Effector CD8-positive, alpha-beta T cell (primary cell): ENCODE results near the gene RHBDD2.
"Not testable (repeated sequence)": the region's sequence is repeated elsewhere in the genome, so short reads cannot be mapped to it uniquely, and the experiment has no call there.

Experiments
- DNase-seq: peaks from one replicate; lab custom pipeline; 2025; lab: John Stamatoyannopoulos, UW

RHBDD2 gene

DNA sequence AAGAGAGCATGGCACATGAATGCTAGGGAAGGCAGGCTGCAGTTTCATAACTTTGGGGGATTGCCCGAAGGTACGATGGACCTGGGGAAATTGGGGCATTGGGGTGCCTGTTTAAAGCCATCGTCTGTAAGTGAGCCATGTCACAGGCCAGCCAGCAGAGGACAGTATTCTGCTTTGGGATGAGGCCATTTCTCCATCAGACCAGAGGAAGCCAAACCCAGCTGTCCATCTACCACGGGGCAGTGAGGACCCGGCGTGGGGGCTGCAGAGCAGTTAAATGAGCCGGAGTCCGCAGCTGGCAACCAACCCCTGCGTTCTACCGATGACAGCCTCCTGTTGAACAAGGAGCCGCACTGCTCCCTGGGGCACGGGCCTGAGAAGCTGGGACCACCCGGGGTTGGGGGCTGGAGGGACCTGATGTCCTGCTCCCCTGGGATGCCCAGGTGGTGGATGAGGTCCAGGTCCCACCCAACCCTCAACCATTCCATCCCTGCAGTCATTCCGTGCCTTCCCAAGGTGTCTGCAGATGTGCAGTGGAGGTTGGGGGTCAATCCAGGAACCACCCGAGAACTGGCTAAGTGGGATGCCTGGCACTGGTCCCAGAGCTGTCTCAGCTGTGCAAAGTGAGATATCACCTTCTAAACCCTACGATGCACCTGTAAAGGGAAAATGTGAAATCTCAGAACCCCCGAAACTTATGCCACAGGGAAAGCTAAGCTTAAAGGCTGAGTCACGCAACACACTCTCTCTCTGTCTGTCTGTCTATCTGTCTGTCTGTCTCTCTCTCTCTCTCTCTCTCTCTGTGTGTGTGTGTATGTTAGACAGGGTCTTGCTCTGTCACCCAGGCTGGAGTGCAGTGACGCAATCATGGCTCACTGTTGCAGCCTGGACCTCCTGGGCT, 12.1 kb upstream of the RHBDD2 start:
- peak; percentile 7 for DNase-seq

DNA sequence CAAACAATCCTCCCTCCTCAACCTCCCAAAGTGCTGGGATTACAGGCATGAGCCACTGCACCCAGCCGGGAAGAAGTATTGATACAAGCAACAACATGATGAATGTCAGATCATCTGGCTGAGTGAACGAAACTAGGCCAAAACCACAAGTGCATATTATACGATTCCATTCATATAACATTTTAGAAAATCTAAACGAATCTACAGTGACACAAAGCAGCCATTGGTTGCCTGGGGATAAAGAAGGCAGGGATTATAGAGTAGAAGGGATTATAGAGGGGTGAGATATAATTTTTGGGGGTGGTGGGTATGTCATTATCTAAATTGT, 11.5 kb upstream of the RHBDD2 start:
- no peak for DNase-seq

DNA sequence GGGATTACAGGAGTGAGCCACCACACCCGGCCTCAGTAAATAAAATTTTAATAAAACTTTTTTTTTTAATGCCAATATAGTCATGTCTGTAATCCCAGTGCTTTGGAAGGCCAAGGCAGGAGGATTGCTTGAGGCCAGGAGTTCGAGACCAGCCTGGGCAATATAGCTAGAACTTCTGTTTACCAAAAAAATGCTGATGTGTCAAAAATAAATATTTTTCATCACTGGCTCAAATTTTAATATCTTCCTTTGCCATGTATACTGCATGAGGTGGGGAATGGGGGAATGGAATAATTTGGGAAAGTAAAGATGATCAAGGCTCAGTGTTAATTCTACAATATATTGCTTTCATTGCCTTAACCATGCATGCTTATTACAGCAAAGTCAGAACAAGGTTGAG, 10.7 kb upstream of the RHBDD2 start:
- no peak for DNase-seq

DNA sequence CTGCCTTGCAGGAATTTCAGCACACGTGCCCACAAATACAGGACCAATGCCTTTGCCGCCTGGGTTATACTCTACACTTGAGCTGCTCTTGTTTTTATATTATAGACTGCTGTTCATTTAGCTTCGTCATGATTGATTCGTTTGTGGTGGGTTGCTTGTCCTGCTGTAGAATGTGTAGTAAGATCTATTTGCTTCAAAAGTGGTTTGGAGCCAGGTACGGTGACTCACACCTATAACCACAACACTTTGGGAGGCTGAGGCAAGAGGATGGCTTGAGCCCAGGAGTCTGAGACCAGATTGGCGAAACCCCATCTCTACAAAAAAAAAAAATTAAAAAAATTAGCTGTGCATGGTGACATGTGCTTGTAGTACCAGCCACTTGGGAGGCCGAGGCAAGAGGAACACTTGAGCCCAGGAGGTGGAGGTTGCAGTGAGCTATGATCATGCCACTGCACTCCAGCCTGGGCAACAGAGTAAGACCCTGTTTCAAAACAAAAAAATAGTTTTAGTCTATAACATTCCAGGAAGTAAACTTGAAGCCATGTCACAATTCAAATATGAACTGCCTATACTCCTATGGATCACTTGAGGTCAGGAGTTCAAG, 9.0 kb upstream of the RHBDD2 start:
- no peak for DNase-seq

DNA sequence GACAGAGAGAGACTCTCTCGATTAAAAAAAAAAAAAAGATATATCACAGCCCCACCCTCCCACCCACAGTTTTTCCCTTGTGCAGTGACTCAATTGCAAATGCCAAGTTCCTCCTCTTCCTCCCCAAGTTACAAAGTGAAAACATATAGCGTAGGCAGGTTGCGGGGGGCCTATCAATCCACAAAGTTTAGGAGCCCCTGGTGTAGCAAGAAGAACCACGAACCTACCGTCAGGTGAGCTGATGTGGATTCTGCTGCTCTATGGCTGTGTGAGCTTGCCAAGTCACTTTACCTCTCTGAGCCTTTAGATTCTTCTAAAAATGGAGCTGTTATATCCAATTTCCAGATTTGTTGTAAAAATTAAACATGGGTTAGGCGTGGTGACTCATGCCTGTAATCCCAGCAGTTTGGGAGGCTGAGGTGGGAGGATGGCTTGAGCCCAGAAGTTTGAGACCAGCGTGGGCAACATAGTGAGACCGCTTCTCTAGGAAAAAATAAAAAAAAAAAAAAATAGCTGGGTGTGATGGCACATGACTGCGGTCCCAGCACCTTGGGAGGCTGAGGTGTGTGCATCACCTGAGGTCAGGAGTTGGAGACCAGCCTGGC, 8.2 kb upstream of the RHBDD2 start:
- no peak for DNase-seq

DNA sequence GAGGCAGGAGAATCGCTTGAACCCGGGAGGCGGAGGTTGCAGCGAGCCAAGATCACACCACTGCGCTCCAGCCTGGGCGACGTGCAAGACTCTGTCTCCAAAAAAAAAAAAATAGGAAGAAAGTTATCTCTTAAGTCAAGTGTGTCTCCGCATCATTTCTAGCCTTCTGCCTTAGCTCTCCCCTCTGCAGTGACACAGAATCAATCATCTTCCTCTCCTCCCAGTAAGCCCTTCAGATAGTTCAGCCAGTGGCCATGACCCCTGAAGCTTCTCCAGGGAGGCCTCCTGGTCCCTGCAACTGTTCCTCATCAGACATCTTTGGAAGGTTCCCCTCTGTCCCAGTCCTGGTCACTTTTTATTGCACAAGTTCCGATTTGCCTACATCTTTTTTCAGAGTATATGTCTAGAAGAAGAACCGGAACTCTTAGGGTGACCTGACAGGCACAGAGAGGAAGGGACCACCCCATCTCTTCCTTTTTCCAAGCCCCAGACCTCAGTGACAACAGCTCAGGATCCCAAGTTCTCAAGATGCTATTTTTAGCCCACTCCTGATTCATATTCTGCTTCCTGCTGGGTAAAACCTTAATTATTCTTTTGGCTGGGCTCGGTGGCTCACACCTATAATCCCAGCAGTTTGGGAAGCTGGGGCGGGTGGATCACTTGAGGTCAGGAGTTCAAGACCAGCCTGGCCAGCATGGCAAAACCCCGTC, 6.6 kb upstream of the RHBDD2 start:
- DNase-seq: no peak

DNA sequence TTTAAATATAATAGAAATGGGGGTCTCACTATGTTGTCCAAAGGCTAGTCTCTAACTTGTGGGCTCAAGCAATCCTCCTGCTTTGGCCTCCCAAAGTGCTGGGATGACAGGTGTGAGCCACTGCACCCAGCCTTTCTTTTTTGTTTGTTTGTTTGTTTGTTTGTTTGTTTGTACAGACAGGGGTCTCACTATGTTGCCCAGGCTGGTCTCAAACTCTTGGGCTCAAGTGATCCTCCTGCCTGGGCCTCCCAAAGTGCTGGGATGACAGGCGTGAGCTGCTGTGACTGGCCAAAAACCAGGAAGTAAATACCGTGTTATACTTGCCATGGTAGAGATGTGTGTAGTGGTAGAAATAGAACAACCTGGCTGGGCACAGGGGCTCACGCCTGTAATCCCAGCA, 4.7 kb upstream of the RHBDD2 start:
- not testable (repeated sequence) for DNase-seq

DNA sequence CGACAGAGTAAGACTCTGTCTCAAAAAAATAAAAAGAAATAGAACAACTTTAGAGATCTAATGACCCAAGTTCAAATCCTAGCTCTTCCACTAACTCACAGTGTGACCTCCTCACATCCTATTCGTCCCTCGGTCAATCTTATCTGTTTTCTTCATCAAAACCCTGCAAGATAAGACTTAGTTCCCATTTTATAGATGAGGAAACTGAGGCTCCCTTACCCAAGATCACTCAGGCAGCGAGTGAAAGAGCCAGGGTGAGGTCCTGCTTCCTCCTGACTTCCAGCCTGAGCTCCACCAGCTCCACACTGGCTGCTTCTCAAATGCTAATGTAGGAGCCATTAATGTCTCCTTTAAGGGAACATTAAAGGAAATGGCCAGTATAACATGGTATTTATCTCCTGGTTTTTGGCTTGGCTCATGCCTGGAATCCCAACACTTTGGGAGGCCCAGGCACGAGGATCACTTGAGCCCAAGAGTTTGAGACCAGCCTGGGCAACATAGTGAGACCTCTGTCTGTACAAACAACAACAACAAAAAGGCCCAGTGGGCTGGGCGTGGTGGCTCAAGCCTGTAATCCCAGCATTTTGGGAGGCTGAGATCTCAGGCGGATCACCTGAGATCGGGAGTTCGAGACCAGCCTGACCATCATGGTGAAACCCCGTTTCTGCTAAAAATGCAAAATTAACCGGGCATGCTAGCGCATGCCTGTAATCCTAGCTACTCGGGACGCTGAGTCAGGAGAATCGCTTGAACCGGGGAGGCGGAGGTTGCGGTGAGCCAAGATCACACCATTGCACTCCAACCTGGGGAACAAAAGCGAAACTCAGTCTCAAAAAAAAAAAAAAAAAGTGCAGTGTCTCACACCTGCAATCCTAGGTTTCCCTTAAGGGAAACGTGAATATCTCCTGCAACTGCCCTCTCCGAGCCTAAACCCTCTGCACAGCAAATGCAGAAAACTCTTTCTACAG, 3.4 kb upstream of the RHBDD2 start:
- DNase-seq: no peak

DNA sequence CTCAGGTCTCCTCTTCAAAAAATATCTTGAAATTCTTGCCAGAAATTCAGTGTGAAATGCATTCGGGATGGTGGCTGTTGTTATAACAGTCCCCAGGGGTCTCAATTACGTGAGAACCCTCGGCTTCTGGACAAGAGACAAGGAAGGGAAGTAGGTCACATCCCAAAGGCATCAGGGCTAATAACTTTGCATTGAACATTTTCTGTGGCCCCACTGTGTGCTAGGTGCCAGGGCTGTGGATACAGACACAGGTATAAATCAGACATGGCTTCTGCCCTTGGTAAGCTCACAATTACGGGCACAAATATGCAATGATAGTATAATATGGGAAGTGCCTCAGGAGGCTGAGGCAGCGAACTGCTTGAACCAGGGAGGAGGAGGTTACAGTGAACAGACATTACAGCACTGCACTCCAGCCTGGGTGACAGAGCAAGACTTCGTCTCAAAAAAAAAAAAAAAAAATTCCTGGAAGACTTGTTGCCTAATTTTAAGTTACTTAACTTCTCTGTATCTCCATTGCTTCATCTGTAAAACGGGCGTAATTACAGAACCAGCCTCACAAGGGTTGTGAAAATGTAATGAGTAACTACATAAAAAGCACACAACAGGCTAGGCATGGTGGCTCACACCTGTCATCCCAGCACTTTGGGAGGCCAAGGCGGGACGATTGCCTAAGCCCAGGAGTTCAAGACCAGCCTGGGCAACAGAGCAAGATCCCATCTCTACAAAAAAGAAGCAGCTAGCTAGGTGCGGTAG, 2.5 kb upstream of the RHBDD2 start:
- no peak for DNase-seq

DNA sequence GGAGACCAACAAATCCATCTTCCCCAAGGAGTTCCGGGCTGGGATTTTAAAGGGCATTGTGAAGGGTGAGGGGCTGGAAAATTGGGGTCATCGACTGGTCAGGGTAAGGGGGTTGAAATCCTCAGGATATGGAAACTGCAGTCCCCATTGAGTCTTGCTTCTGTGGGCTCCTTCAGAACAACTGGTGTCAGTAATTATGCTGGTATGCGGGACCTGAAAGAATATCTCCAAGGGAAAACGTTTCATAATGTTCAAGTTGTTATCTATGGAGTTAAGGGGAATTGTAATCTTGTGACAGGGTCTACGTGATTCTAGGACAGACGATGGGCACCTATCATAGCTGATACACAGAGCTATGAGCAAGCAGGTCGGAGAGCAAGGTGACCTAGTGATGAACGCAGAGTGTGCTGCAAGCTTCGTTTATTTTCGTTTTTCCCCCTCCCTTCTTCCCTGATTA, 494 bp upstream of the RHBDD2 start:
- no peak for DNase-seq

DNA sequence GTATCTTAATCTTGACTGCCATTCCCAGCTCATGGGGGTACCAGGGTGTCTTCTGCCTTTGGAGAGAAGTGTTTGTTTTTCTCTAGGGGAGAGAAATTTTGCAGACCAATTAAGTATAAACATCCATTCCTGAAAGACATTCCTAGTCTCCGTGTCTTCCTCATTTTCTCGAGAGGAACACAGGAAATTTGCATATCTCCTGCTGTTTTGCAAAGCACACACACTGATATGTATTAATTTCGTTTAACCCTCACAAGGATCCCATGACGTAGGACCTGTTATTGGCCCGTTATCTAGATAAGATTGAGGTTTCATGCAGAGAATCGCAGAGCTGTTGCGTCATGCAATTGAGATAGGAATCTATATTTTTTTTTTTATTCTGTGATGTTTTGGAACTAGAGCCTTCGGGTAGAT, 944 bp downstream of the RHBDD2 start:
- peak; percentile 1 for DNase-seq

DNA sequence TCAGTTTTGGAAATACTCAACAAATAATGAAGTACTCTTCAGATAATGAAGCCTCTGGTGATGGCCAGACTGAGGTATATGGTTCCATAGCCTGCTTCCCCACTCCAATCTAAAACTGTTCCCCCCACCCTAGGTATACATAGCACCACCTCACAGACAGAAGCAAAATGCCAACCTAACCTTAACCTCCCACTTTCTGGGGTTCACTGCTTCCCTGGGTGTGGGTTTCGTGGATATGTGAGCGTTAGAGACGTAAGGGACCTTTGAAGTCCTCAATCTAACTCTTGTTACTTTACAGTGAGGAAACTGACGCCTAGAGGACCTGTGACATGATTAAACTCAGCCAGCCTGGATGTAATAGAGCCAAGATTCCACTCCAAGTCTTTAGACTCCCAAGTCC, 1.4 kb downstream of the RHBDD2 start:
- no peak for DNase-seq

DNA sequence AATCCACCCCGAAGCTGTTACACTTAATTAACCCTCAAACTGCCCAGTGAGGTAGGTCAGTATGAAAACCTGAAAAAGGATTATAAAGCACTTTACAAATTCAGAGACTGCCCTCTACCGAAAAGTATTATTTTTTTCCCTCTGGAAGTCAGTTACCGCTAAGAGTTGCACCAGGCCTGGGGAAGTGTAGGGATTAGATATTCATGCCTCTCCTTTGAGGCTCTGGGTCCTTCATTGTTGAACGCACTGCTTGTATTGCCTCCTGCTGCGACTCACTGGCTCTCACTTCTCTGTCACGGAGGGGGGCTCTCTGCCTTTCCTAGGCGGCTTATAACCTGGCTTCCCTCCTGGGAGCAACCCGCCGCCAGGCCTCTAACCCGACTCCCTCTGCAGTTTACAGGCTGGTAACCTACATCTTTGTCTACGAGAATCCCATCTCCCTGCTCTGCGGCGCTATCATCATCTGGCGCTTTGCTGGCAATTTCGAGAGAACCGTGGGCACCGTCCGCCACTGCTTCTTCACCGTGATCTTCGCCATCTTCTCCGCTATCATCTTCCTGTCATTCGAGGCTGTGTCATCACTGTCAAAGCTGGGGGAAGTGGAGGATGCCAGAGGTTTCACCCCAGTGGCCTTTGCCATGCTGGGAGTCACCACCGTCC, 2.7 kb downstream of the RHBDD2 start:
- DNase-seq: no peak

DNA sequence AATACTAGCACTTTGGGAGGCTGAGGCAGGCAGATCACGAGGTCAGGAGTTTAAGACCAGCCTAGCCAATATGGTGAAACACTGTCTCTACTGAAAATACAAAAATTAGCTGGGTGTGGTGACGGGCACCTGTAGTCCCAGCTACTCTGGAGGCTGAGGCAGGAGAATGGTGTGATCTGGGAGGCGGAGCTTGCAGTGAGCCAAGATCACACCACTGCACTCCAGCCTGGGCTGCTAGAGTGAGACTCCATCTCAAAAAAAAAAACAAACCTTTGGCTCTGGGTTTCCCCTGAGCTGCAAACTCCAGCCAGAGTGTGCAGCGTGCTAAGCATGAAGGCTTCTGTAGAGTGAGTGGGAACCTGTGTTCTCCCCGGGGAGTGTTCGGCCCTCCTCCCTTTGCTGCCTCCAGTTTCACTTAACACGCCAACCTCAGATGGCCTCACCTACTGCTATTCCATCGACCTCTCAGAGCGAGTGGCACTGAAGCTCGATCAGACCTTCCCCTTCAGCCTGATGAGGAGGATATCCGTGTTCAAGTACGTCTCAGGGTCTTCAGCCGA, 4.5 kb downstream of the RHBDD2 start:
- not testable (repeated sequence) for DNase-seq

DNA sequence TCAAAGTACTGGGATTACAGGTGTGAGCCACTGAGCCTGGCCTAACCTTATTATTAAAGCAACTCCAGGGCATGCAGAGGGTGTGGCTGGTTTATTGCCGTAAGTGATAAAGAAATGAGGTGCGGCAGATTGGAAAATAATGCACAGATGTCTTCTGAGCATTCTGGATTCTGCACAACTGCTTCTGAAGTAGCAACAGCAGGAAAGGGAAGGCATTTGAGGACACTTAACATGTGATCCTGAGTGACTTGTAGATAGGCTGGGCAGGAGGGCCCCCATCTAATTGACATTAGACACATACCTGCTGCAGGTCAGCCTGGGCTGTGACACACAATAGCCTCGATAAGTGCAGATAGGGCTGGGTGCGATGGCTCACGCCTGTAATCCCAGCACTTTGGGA, 5.6 kb downstream of the RHBDD2 start:
- no peak for DNase-seq

DNA sequence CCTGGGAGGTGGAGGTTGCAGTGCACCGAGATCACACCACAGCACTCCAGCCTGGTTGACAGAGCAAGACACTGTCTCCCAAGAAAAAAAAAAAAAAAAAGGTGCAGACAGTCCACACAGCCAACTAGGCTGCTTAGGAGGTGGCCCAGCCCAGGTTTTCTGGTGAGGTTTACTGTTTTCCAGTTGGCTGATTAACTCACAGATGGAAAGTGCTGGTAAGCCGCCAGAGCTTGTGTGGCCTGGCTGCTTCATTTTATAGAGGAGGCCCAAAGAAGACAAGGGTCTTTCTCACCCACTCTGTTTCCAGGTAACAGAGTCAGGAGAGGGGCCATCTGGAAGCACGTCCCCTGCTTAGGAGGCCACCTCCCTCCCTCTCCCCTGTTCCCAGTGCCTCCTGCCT, 6.2 kb downstream of the RHBDD2 start:
- no peak for DNase-seq

DNA sequence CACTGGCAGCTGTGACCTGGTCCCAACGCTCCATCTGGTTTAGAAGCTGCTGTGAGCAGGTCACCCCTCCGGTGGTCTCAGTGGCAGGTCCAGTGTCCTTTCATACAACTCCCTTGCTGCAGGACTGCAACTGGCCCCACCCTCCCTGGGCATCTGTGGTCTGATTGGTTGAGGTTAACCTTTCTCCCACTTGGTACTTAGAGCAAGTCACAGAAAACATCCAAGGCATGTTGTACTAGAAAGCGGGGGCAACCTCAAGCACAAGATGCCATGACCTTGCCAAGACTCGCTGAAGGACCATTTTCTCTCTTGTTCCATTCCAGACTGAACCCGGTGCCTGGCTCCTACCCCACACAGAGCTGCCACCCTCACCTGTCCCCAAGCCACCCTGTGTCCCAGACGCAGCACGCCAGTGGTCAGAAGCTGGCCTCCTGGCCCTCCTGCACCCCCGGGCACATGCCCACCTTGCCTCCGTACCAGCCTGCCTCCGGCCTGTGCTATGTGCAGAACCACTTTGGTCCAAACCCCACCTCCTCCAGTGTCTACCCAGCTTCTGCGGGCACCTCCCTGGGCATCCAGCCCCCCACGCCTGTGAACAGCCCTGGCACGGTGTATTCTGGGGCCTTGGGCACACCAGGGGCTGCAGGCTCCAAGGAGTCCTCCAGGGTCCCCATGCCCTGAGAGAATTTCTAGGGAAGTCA, 9.0 kb downstream of the RHBDD2 start:
- no peak for DNase-seq

DNA sequence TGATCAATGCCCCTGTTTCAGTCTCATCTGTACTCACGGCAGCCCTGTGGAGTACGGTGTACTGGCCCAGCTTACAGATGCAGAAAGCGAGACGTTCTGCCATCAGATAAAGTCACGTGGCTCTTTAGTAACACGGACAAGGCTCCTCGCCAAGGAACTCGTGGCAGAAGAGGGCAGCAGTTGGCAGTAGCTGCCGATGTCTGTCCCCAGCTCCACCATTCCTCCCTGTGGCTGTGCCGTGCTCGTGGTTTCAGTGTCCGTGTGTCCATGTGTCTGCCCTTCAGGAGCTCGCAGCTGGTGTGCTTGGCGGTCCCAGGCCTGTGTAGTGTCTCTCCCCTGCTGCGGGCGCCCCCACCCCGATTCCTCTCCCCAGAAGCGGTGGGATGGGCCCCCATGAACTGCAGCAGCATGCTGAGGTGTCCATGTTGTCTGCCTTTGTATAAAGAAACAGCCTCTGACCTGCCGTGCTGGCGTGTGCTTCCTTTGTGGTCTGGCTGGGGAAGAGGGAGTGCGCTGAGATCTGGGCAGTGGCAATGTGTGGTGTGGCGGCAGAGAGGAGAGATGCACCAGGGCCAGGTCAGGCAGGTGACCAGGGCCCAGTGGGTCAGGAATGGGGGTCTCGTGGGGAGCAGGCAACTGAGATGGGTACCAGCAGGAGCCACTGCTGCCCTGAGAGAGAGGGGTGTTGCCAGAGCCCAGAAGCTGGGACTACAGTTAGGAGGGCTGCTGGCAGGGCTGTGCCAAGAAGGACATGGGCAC, 9.8 kb downstream of the RHBDD2 start:
- DNase-seq: no peak
